ENCODE data around the gene OVCA2. TPM values are rescaled to one million over a fixed set of nuclear protein-coding genes. Genes with fewer than 3 reads are reported as not detected.
A peak's percentile ranks its signal among the peaks of the same experiment; 100 is the strongest.

Gene OVCA2
- total RNA-seq, 4 donors from 2014 or later: 7.9 to 27.4 (median 19.8) TPM

DNA sequence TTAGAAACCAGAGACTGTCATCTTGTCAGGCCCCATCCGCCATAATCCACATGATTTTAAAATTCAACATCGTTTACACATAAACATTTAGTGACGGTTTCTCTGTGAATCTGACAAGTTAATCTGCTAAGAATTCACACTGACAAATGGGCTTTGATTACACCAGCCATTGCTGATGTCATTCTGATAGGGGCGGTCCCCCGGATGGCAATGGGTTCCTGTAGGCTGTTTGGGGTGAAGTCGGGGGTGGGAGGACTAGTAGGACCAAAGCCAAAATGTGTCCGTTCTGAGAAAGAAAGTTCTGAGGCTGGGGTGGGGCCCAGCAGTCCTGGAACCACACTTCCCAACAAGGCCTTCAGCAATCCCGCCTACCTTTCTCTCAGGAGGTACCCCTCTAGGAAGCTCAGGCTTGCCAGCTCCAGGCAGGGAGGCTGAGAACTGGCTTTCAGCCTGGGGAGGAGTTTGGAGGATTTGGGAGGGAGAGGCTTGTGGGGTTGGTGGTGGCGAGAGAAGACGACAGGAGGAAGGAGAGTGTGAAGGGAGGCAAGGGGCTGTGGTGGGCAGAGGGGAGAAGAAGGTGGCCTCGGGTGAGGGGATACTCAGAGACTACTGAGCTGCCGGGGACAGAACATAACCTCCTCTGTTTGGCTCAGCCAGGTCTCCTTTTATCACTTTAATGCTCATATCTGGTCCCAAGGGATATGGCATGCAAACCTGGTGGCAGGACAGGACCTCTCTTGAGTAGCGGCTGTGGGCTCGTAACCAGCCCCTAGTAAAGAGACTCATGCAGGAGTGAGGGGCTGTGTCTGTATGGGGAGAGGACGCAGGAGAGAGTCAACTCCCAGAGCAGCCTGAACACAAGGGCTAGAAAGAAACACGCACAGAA is 21.7 kb downstream of the OVCA2 start:
- peaks cover 18 to 80% of the 10 kb centered on the region in 2 donors for H3K4me1 ChIP-seq
- no peaks in the 10 kb centered on the region for H3K27me3 ChIP-seq
- intact Hi-C loops (cut with DNase I; ENCODE audit: low total_unique reads): no loop called here
- no peak overlapping the region for H3K4me3 ChIP-seq
- H3K27ac ChIP-seq: peak overlapping the region; percentile 94 to 99
- DNase-seq: peak; percentile 71 to 75
- no peaks in the 10 kb centered on the region for H3K9me3 ChIP-seq
- TF ChIP-seq POLR2A (IDR thresholded peaks at IDR 0.05) (peak in 1 of 2 donors; percentile 17), CTCF (IDR thresholded peaks at IDR 0.05) (no peak)
- no peaks in the 10 kb centered on the region for H3K36me3 ChIP-seq

- Histone ChIP-seq H3K27ac (peak overlapping the region; percentile 94 to 99), H3K27me3 (no peaks in the 10 kb centered on the region), H3K36me3 (no peaks in the 10 kb centered on the region), H3K4me3 (no peak overlapping the region), H3K9me3 (no peaks in the 10 kb centered on the region), H3K4me1 (peaks cover 18 to 77% of the 10 kb centered on the region in 2 donors)
- TF ChIP-seq POLR2A (IDR thresholded peaks at IDR 0.05): no peak
- TF ChIP-seq CTCF (IDR thresholded peaks at IDR 0.05): no peak
- DNase-seq: peak in 1 of 2 donors; percentile 21
- intact Hi-C loops (cut with DNase I; ENCODE audit: low total_unique reads): no loop called here
Measured at GRCh38 chr17:2064147-2064489, 22.3 kb downstream of the OVCA2 start.

DNA sequence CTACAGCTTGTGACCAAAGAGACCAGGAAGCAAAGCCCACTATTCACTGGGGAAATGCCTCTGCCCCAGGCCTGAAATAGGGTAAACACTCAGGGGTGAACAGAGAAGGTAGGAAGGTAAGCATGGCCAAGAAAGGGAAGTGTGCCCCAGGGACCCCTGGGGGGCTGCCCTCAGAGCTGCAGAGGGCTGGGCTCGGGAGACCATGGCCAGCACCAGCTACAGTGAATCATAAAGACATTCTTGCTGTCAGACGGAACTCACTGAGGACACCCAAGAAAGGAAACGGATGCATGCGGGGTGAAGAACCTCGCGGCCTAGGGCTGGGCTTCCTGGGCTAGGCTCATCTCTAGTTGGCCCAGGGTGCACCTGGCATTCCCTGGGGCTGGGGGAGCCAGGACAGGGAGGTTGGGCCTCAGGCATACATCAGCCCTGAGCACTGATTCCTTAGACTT is 22.7 kb downstream of the OVCA2 start:
- Histone ChIP-seq H3K9me3 (no peaks in the 10 kb centered on the region), H3K36me3 (no peaks in the 10 kb centered on the region), H3K27ac (peak overlapping the region; percentile 94 to 99), H3K27me3 (no peaks in the 10 kb centered on the region), H3K4me1 (peaks cover 18 to 73% of the 10 kb centered on the region in 2 donors), H3K4me3 (no peak overlapping the region)
- intact Hi-C loops (cut with DNase I; ENCODE audit: low total_unique reads): no loop called here
- DNase-seq: peak in 1 of 2 donors; percentile 34
- TF ChIP-seq POLR2A (IDR thresholded peaks at IDR 0.05) (no peak), CTCF (IDR thresholded peaks at IDR 0.05) (no peak)

DNA sequence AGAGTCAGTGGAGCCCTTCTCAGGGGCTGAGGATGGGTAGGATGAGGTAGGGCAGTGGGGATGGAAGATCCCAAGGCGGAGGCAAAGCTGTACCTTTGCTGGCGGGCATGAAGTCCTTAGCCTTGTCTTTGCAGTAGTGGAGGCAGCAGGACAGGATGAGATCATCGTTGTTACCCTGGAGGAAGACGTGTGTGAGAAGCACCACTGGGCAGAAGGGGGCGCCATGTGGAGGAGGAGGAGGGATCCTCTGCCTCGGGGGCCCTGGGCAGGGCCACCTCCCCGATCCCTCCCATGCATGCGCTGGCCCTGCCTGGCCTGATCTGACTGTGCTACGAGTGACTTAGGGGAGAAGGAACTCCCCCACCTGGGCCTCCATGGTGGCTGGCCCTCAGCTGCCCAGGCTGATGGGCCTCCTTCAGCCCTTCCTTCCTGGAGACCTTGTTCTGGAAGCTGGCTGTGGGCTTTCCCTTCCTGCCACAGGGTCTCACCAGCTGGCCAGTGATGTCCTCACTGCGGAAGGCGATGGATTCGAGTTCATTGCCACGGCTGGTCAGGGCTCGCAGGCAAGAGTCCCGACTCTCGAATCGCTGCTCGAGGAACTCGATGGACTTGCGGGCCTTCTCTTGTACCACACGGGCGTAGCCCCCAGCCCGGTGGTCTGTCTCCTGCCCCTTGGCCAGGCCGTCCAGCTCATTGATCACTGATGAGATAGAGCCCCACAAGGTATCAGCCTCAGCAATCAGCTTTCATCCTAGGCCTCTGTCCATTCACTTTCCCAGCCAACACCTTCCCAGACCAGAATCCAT is 23.4 kb downstream of the OVCA2 start:
- H3K9me3 ChIP-seq: no peaks in the 10 kb centered on the region
- TF ChIP-seq POLR2A (IDR thresholded peaks at IDR 0.05): no peak
- peak in 2 of 4 experiments; percentile 23 to 25 for TF ChIP-seq CTCF (IDR thresholded peaks at IDR 0.05)
- H3K4me1 ChIP-seq: peaks cover 18 to 68% of the 10 kb centered on the region in 2 donors
- no peaks in the 10 kb centered on the region for H3K27me3 ChIP-seq
- no peaks in the 10 kb centered on the region for H3K36me3 ChIP-seq
- H3K27ac ChIP-seq: peak overlapping the region; percentile 94 to 99
- DNase-seq: peak in 1 of 2 donors; percentile 64
- intact Hi-C loops (cut with DNase I; ENCODE audit: low total_unique reads): no loop called here
- no peak overlapping the region for H3K4me3 ChIP-seq
